GM12864 (cell line): ENCODE data around the gene TIFAB.

Source experiments
- DNase-seq: peaks from one replicate; pipeline ENCODE4 v3.0.0-alpha.2; 2011; ENCODE audit warnings: low read depth
- H3K4me3 ChIP-seq: 2 replicates; pipeline ENCODE4 v1.5.1; 2011; ENCODE audit warnings: mild to moderate bottlenecking, low read depth, low read length, control low read depth
- TF ChIP-seq, protein P1 (sequence below): IDR thresholded peaks from 2 replicates; pipeline ENCODE4 v1.5.1; 2011; ENCODE audit warnings: low read depth, mild to moderate bottlenecking, moderate library complexity, low read length, control low read depth, inconsistent platforms; ENCODE audit errors: missing control alignments

TIFAB gene

DNA sequence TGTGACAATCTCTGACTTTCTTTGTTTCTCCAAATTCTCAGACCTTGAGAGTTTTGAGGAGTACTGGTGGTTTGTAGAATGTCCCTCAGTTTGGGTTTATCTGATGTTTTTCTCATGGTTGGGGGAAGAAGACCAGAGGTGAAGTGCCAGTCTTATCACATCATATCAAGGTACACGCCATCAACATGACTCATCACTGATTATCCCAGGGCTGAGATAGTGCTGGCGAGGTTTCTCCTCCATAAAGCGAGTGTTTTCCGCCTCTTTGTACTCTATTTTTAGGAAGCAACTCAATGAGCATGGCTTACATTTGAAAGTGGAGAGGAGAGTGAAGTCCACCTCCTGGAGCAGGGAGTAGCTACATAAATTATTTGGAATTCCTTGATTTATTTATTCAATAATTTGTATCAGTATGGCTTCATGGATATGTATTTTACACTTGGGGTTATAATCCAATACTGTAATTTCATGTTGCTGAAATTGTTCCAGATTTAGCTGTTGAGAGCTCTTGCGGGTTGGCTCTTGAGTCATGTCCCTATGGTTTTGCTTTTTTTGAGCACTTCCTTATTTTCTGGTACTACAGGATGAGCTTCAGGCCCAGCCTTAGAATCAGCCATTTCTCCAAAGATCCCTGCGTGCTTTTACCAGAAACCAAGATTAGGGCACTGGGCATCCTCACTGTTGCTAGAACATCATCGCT is 28.9 kb downstream of the TIFAB start:
- H3K4me3 ChIP-seq = no peak overlapping the region
- no peak for DNase-seq
- TF ChIP-seq, protein P1, sequence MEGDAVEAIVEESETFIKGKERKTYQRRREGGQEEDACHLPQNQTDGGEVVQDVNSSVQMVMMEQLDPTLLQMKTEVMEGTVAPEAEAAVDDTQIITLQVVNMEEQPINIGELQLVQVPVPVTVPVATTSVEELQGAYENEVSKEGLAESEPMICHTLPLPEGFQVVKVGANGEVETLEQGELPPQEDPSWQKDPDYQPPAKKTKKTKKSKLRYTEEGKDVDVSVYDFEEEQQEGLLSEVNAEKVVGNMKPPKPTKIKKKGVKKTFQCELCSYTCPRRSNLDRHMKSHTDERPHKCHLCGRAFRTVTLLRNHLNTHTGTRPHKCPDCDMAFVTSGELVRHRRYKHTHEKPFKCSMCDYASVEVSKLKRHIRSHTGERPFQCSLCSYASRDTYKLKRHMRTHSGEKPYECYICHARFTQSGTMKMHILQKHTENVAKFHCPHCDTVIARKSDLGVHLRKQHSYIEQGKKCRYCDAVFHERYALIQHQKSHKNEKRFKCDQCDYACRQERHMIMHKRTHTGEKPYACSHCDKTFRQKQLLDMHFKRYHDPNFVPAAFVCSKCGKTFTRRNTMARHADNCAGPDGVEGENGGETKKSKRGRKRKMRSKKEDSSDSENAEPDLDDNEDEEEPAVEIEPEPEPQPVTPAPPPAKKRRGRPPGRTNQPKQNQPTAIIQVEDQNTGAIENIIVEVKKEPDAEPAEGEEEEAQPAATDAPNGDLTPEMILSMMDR = no peak

DNA sequence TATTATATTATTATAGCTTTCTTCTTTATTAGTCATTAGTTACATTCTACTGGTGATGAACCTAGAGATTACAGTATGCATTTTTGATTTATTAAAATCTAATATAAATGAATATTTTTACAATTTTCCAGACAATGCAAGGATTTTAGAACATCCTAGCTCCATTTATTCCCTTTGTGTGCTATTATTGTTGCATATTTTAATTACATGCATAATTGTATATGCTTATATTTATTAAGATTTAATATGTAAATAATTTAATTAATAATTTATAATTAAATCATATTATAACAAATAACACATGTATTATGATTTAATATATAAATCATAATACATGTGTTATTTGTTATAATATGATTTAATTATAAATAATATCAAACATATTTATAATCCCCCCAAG is 29.7 kb downstream of the TIFAB start:
- TF ChIP-seq, protein P1 = no peak
- DNase-seq = no peak
- H3K4me3 ChIP-seq = no peak overlapping the region

DNA sequence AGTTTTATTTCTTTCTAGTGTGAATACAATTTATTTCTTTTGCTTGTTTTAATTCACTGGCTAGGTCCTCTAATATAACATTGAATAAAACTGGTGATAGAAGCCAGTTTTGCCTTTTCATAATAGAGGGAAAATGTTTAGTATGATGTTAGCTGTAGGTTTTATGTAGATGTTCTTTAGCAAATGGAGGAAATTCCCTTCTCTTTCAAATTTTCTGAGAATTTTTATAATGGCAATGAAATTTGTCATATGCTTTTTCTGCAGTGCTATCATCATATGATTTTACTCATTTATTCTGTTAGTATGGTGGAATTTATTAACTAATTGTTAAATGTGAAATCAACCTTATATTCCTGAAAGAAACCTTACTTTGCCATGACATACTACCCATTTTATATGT is 35.1 kb downstream of the TIFAB start:
- TF ChIP-seq, protein P1 = no peak
- H3K4me3 ChIP-seq = no peak overlapping the region
- no peak for DNase-seq

DNA sequence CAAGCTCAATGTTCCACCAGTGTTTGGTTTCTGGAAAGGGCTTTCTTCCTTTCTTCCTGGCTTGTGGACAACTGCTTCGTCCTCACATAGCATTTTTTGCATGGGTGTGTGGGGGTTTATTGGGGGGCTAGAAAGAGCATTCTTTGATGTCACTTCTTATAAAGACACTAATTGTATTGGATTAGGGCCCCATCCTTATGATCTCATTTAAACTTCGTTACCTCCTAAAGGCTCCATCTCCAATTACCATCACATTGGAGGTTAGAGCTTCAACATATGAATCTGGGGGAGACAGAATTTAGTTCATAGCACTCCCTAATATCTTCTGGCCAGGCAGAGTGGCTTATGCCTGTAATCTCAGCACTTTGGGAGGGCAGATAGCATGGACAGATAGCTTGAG is 47.1 kb downstream of the TIFAB start:
- H3K4me3 ChIP-seq = no peak overlapping the region
- TF ChIP-seq, protein P1 = no peak
- DNase-seq = no peak

DNA sequence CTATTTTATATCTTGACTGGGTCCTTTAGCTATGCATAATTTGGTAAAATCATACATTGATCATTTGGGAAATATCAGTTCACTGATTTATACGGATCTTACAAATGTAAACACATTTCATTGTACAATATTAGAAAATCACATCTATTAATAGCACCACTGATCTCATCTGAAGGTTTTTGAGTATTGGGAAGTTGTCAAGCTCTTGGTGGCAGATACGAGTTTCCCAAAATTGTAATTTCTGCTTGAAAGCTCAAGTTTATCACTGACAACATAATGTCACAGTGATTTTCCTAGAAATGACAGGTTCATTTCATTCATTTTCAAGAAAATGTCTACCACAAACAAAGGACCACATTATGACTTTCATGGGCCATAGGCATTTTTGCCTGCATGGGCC is 50.1 kb downstream of the TIFAB start:
- H3K4me3 ChIP-seq = no peak overlapping the region
- no peak for DNase-seq
- TF ChIP-seq, protein P1 = no peak

DNA sequence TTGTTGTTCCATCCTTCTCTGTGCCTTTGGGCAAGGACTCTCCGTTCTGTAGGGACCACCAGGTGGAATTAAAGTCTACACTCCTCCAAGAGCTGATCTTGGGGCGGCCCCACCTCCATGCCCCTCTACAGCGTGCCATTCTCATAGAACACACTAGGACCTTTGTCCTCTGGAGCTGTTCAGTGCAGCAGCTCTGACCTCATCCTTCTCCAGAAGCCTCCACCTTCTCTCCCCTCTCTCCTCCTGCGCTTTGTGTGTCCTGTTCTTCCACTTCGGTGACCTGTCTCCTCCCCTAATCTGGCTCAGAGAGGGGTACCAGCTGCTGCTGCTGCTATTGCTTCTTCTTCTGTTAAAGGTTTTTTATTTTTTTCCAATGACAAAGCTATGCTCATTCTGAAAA is 51.3 kb downstream of the TIFAB start:
- no peak for DNase-seq
- TF ChIP-seq, protein P1 = no peak
- no peak overlapping the region for H3K4me3 ChIP-seq
